Measurements from ENCODE around the gene ATP6AP1. TPM values are rescaled to one million over a fixed set of nuclear protein-coding genes. Genes with fewer than 3 reads are reported as not detected.

ATP6AP1 gene
- polyA plus RNA-seq, 1 experiment: 65.0 TPM

DNA sequence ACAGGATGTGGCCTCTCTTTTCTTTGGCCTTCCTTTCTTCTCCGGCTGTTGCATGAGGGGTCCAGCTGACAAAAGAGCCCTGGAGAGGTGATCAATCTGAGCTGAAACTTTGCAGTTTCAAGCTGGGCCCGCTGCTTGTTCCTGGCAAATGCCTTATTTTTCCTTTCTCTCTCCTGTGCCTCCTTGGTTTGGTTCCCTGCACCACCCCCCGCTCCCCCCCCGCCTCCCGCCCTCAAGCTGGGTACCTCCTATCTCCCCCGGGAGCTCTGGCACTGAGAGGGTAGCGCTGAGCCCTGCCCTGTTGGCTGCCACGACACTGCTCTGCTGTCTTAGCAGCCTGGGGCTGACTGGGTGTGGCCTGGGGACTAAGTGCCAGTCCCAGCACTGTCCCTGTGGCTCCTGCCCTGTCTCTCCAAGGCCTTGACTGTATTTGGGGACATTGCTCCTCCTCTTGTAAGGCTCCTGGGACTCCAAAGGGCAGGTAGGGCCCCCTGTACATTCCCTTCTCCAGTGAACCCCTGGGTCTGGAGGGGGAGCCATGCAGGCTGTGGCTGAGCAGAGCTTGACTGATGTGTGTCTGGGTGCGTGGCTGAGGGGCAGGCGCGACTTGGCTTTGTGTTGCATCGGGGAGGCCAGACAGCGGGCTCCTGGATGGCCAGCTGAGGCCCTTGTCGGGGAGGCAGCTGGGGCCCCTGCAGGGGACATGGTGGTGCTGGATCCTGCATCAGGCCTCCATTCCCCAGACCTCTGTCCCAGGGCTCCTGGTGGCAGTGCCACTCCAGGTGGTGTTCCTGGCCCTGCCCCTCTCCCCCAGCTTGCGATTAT is 30.7 kb downstream of the ATP6AP1 start:
- CTCF ChIA-PET: interaction anchor here (0.7 kb wide), 1 partner anchor 16 kb away, joined by 3 read pairs; no protein-coding TSS in a partner anchor
- H3K9me3 ChIP-seq (ENCODE audit: control insufficient read depth, insufficient read depth, low read length): no peaks in the 10 kb centered on the region
- no peaks in the 10 kb centered on the region for H3K27me3 ChIP-seq (ENCODE audit: control insufficient read depth, insufficient read depth, low read length)
- peak overlapping the region; percentile 75 for H3K4me3 ChIP-seq (ENCODE audit: low read depth, low read length)
- DNase-seq (ENCODE audit: low read depth, low spot score): no peak
- POLR2A ChIA-PET: interaction anchor here (1.0 to 1.5 kb wide), 5 partner anchors 28 to 50 kb away, joined by 3 to 6 read pairs (median 4); partner anchors contain the start of genes SLC10A3 and TAFAZZIN
- no peak overlapping the region for H3K27ac ChIP-seq (ENCODE audit: low read depth, low read length)
- TF ChIP-seq, protein P1, sequence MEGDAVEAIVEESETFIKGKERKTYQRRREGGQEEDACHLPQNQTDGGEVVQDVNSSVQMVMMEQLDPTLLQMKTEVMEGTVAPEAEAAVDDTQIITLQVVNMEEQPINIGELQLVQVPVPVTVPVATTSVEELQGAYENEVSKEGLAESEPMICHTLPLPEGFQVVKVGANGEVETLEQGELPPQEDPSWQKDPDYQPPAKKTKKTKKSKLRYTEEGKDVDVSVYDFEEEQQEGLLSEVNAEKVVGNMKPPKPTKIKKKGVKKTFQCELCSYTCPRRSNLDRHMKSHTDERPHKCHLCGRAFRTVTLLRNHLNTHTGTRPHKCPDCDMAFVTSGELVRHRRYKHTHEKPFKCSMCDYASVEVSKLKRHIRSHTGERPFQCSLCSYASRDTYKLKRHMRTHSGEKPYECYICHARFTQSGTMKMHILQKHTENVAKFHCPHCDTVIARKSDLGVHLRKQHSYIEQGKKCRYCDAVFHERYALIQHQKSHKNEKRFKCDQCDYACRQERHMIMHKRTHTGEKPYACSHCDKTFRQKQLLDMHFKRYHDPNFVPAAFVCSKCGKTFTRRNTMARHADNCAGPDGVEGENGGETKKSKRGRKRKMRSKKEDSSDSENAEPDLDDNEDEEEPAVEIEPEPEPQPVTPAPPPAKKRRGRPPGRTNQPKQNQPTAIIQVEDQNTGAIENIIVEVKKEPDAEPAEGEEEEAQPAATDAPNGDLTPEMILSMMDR (IDR thresholded peaks at IDR 0.05; ENCODE audit: low read depth, low read length): no peak

DNA sequence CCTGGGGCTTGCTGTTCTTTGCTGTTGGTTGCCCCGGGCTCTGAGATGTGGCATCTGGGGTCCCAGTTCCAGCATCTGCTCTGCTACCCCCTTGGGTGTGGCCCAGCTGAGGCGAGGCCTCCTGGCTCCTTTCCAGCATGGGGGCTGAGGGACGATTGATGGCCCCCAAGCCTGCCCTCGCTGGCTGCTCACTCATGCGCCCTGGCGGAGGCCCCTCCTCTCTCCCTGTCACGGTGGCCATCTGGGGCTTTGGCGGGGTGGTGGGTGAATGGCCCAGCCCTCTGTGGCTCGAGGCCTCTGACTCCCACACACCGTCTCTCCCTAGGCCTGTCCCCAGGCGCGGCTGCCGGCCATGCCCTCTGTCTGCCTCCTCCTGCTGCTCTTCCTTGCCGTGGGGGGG is 31.4 kb downstream of the ATP6AP1 start:
- Histone ChIP-seq H3K27me3 (ENCODE audit: control insufficient read depth, insufficient read depth, low read length) (no peaks in the 10 kb centered on the region), H3K4me3 (ENCODE audit: low read depth, low read length) (peak overlapping the region; percentile 75), H3K27ac (ENCODE audit: low read depth, low read length) (no peak overlapping the region), H3K9me3 (ENCODE audit: control insufficient read depth, insufficient read depth, low read length) (no peaks in the 10 kb centered on the region)
- no peak for DNase-seq (ENCODE audit: low read depth, low spot score)
- ChIA-PET POLR2A (interaction anchor here (1.0 to 1.1 kb wide), 2 partner anchors 32 to 50 kb away, joined by 3 to 5 read pairs; no protein-coding TSS in a partner anchor), CTCF (interaction anchor here (0.7 kb wide), 1 partner anchor 15 kb away, joined by 3 read pairs; no protein-coding TSS in a partner anchor)
- TF ChIP-seq, protein P1 (IDR thresholded peaks at IDR 0.05; ENCODE audit: low read depth, low read length): no peak

DNA sequence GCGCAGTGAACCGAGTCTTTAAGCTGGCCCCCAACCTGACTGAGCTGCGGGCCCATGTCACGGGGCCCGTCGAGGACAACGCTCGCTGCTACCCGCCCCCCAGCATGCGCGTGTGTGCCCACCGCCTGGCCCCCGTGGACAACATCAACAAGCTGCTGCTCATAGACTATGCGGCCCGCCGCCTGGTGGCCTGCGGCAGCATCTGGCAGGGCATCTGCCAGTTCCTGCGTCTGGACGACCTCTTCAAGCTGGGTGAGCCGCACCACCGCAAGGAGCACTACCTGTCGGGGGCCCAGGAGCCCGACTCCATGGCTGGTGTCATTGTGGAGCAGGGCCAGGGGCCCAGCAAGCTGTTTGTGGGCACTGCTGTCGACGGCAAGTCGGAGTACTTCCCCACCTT is 31.8 kb downstream of the ATP6AP1 start:
- H3K27me3 ChIP-seq (ENCODE audit: control insufficient read depth, insufficient read depth, low read length): no peaks in the 10 kb centered on the region
- no peak for DNase-seq (ENCODE audit: low read depth, low spot score)
- peak overlapping the region; percentile 75 for H3K4me3 ChIP-seq (ENCODE audit: low read depth, low read length)
- H3K9me3 ChIP-seq (ENCODE audit: control insufficient read depth, insufficient read depth, low read length): no peaks in the 10 kb centered on the region
- POLR2A ChIA-PET: no interaction called here
- TF ChIP-seq, protein P1 (IDR thresholded peaks at IDR 0.05; ENCODE audit: low read depth, low read length): no peak
- CTCF ChIA-PET: no interaction called here
- H3K27ac ChIP-seq (ENCODE audit: low read depth, low read length): no peak overlapping the region

DNA sequence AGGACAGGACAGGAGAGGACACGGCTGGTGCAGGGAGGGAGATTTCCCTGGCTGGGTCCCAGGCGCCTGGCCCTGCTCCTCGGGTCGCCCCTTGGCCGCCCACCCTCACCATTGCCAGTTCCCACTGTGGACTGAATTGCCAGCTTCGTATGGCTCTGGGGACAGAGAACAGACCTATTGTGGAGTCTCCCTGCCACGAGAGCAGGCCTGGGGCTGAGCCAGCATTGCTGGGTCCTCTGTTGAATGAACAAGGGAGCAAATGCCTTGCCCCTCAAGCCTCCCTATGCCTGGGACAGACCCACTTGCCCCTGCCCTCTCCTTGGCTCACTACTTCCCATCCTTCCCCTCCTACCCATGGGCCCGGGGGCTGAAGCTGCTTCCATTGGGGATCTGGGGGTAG is 33.9 kb downstream of the ATP6AP1 start:
- TF ChIP-seq, protein P1 (IDR thresholded peaks at IDR 0.05; ENCODE audit: low read depth, low read length): no peak
- Histone ChIP-seq H3K27ac (ENCODE audit: low read depth, low read length) (no peak overlapping the region), H3K27me3 (ENCODE audit: control insufficient read depth, insufficient read depth, low read length) (no peaks in the 10 kb centered on the region), H3K4me3 (ENCODE audit: low read depth, low read length) (no peak overlapping the region), H3K9me3 (ENCODE audit: control insufficient read depth, insufficient read depth, low read length) (no peaks in the 10 kb centered on the region)
- no peak for DNase-seq (ENCODE audit: low read depth, low spot score)
- CTCF ChIA-PET: no interaction called here
- POLR2A ChIA-PET: no interaction called here

DNA sequence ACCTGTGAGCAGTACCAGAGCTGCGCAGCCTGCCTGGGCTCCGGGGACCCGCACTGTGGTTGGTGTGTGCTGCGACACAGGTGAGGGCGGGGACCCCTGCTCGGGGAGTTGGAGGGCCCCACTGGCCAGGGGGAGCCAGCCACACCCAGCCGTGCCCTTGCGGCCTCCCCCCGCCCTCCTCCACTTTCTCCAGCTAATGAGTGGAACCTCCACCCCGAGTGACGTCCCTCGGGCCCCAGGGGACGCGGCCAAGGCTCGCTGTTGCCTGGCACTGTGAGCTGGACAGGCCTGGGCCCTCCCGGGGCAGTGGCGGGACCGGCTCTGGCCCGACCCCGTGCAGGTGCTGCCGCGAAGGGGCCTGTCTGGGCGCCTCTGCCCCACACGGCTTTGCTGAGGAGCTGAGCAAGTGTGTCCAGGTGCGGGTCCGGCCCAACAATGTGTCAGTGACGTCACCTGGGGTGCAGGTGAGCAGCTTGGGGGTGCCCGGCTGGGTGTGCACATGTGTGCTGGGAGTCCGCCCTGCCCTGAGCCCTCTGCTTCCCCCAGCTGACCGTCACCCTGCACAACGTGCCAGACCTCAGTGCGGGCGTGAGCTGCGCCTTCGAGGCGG is 35.2 kb downstream of the ATP6AP1 start:
- no peak overlapping the region for H3K4me3 ChIP-seq (ENCODE audit: low read depth, low read length)
- no peaks in the 10 kb centered on the region for H3K9me3 ChIP-seq (ENCODE audit: control insufficient read depth, insufficient read depth, low read length)
- TF ChIP-seq, protein P1 (IDR thresholded peaks at IDR 0.05; ENCODE audit: low read depth, low read length): no peak
- ChIA-PET CTCF (no interaction called here), POLR2A (interaction anchor here (0.6 kb wide), 1 partner anchor 9 kb away, joined by 4 read pairs; no protein-coding TSS in a partner anchor)
- no peak overlapping the region for H3K27ac ChIP-seq (ENCODE audit: low read depth, low read length)
- DNase-seq (ENCODE audit: low read depth, low spot score): no peak
- H3K27me3 ChIP-seq (ENCODE audit: control insufficient read depth, insufficient read depth, low read length): no peaks in the 10 kb centered on the region

Data from AG04450 (cell line).